GM19328 (cell line): ENCODE measurements around the gene MGAT4A.
"Not testable (repeated sequence)": the region's sequence is repeated elsewhere in the genome, so short reads cannot be mapped to it uniquely, and the experiment has no call there.

Experiments used
- ATAC-seq: cut with Tn5 transposase; IDR thresholded peaks from one replicate; pipeline ENCODE4 v1.9.1; 2021; ENCODE audit warnings: mild to moderate bottlenecking, moderate library complexity; ENCODE audit not compliant: unreplicated experiment

MGAT4A gene

GRCh38 chr2:98730707-98731040, 258 bp downstream of the MGAT4A start:
- peak; percentile 45 for ATAC-seq

- no peak for ATAC-seq
Observed at GRCh38 chr2:98730053-98730706, 752 bp downstream of the MGAT4A start.

- ATAC-seq = no peak
Observed at GRCh38 chr2:98729652-98730051, 1.3 kb downstream of the MGAT4A start.

- not testable (repeated sequence) for ATAC-seq
Observed at GRCh38 chr2:98728088-98728718, 2.7 kb downstream of the MGAT4A start.

GRCh38 chr2:98727369-98728087, 3.4 kb downstream of the MGAT4A start:
- no peak for ATAC-seq

- ATAC-seq = no peak
Observed at GRCh38 chr2:98726735-98727368, 4.1 kb downstream of the MGAT4A start.

- ATAC-seq = no peak
Observed at GRCh38 chr2:98726205-98726604, 4.7 kb downstream of the MGAT4A start.

GRCh38 chr2:98720286-98720685, 10.6 kb downstream of the MGAT4A start:
- no peak for ATAC-seq

GRCh38 chr2:98717621-98718020, 13.3 kb downstream of the MGAT4A start:
- ATAC-seq = no peak

GRCh38 chr2:98716786-98717185, 14.1 kb downstream of the MGAT4A start:
- no peak for ATAC-seq

- ATAC-seq = no peak
Observed at GRCh38 chr2:98715812-98716451, 15.0 kb downstream of the MGAT4A start.

GRCh38 chr2:98713332-98714015, 17.5 kb downstream of the MGAT4A start:
- peak; percentile 55 for ATAC-seq

GRCh38 chr2:98712145-98712544, 18.8 kb downstream of the MGAT4A start:
- no peak for ATAC-seq

GRCh38 chr2:98711506-98711905, 19.4 kb downstream of the MGAT4A start:
- no peak for ATAC-seq

- ATAC-seq = no peak
Observed at GRCh38 chr2:98710734-98711133, 20.2 kb downstream of the MGAT4A start.

GRCh38 chr2:98709535-98709934, 21.4 kb downstream of the MGAT4A start:
- no peak for ATAC-seq

GRCh38 chr2:98708396-98709186, 22.3 kb downstream of the MGAT4A start:
- ATAC-seq = no peak

GRCh38 chr2:98706591-98706990, 24.3 kb downstream of the MGAT4A start:
- no peak for ATAC-seq

- ATAC-seq = no peak
Observed at GRCh38 chr2:98705333-98705617, 25.7 kb downstream of the MGAT4A start.
